Aorta (tissue), 5 donors: ENCODE measurements around the gene INTS15. TPM values are rescaled to one million over a fixed set of nuclear protein-coding genes. Genes with fewer than 3 reads are reported as not detected.

Source experiments
- ATAC-seq: fragments of 200-7000 bp; cut with Tn5 transposase; one replicate; pipeline ENCODE4 v1.9.1; 2022; ENCODE audit warnings: moderate library complexity; ENCODE audit not compliant: low FRiP score
- DNase-seq, 2 donors: peaks; one replicate each; pipeline ENCODE4 v3.0.0-alpha.2; 2020
- H3K27ac ChIP-seq, 2 donors: one replicate each; pipeline ENCODE4 v1.5.1; 2013; ENCODE audit warnings: low read length in 2 of 2, mild to moderate bottlenecking in 2 of 2, moderate library complexity in 2 of 2, control low read depth in 1 of 2, inconsistent platforms in 1 of 2, low read depth in 1 of 2
- H3K27me3 ChIP-seq, 2 donors: one replicate each; pipeline ENCODE4 v1.6.1; 2013; ENCODE audit warnings: control low read depth in 1 of 2, low read length in 1 of 2, mild to moderate bottlenecking in 1 of 2, moderate library complexity in 1 of 2; ENCODE audit not compliant: insufficient read depth in 2 of 2, control insufficient read depth in 1 of 2
- H3K36me3 ChIP-seq, 2 donors: one replicate each; pipeline ENCODE4 v1.6.1; 2013; ENCODE audit warnings: control low read depth in 1 of 2, low read length in 1 of 2, mild to moderate bottlenecking in 1 of 2; ENCODE audit not compliant: insufficient read depth in 2 of 2, control insufficient read depth in 1 of 2
- H3K4me1 ChIP-seq, 2 donors: one replicate each; pipeline ENCODE4 v1.6.1; 2013; ENCODE audit warnings: low read length in 2 of 2, control low read depth in 1 of 2, mild to moderate bottlenecking in 1 of 2, moderate library complexity in 1 of 2; ENCODE audit not compliant: insufficient read depth in 2 of 2, control insufficient read depth in 1 of 2
- H3K4me3 ChIP-seq, 2 donors: one replicate each; pipeline ENCODE4 v1.5.1; 2013; ENCODE audit warnings: low read length in 2 of 2, control low read depth in 1 of 2, mild to moderate bottlenecking in 1 of 2
- H3K9me3 ChIP-seq: one replicate; pipeline ENCODE4 v1.6.1; 2013; ENCODE audit warnings: mild to moderate bottlenecking, low read length; ENCODE audit not compliant: control insufficient read depth
- WGBS, 2 donors: extraction: QIAGEN DNeasy Blood & Tissue Kit; methylation state at CpG; one replicate each; pipeline ENCODE4 v1.1.7; 2013; 5-methylcytosine and 5-hydroxymethylcytosine counted together
- intact Hi-C, 2 donors: fragments of 100-400 bp; cut with DNase I; formaldehyde crosslinking; loops; one replicate each; pipeline versions ENCODE4 v1.14.2 to v1.15.0; 2022
- polyA plus RNA-seq, 2 donors: library from polyadenylated mRNA; stranded (reverse); fragments of 200-250 nt; gene quantifications; one replicate each; pipeline ENCODE4 v1.2.3, GENCODE V29; 2013
- total RNA-seq, 2 donors: library from RNA; stranded (reverse); fragmentation: NEBNext Ultra II Directional; extraction: Animal tissue kit (Norgen Biotek cat#: 25700); gene quantifications; one replicate each; pipeline ENCODE4 v1.2.1, GENCODE V29; 2021
- donor health status: healthy with polysubstance abuse.
- donor health status: Bipolar disorder and iron deficiency.
- donor health status: DM: no; HTN: no; CAD: no.
- donor health status: DM: no; HTN: no; CAD: no.
- donor health status: DM: yes; HTN: yes; CAD: no.

INTS15 gene
- total and polyA plus RNA-seq, 4 donors, result 12.8 to 28.8 (median 24.5) TPM

GRCh38 chr7:6621195-6622133 is 31.6 kb downstream of the INTS15 start:
- Histone ChIP-seq H3K9me3 (no peaks in the 10 kb centered on the region), H3K27ac (no peak overlapping the region), H3K4me1 (no peaks in the 10 kb centered on the region), H3K27me3 (no peaks in the 10 kb centered on the region), H3K36me3 (peaks cover 4 to 12% of the 10 kb centered on the region in 2 donors), H3K4me3 (no peak overlapping the region)
- 92 to 93% methylated on average over 20 of the region's 20 CpGs for WGBS, 2 donors
- DNase-seq, result no peak
- ATAC-seq, result no peak
- intact Hi-C loops, result no loop called here

GRCh38 chr7:6622134-6622710 is 32.4 kb downstream of the INTS15 start:
- Histone ChIP-seq H3K36me3 (peaks cover 4 to 12% of the 10 kb centered on the region in 2 donors), H3K27me3 (no peaks in the 10 kb centered on the region)
- WGBS, 2 donors, result 96 to 97% methylated on average over 51 to 67 of the region's 67 CpGs

GRCh38 chr7:6623589-6624245 is 33.9 kb downstream of the INTS15 start:
- peaks cover 4 to 12% of the 10 kb centered on the region in 2 donors for H3K36me3 ChIP-seq
- H3K27ac ChIP-seq, result no peak overlapping the region
- intact Hi-C loops, result no loop called here
- DNase-seq (no peak), ATAC-seq (no peak)
- H3K4me1 ChIP-seq, result no peaks in the 10 kb centered on the region
- H3K27me3 ChIP-seq, result no peaks in the 10 kb centered on the region
- 80 to 85% methylated on average over 15 of the region's 15 CpGs for WGBS, 2 donors
- no peaks in the 10 kb centered on the region for H3K9me3 ChIP-seq
- no peak overlapping the region for H3K4me3 ChIP-seq

More at GRCh38 chr7:6622134-6622710, 32.4 kb downstream of the INTS15 start:
- Histone ChIP-seq H3K4me1 (no peaks in the 10 kb centered on the region), H3K27ac (no peak overlapping the region), H3K4me3 (no peak overlapping the region), H3K9me3 (no peaks in the 10 kb centered on the region)
- intact Hi-C loops, result no loop called here
- ATAC-seq (no peak), DNase-seq (no peak)

- no peaks in the 10 kb centered on the region for H3K4me1 ChIP-seq
- H3K9me3 ChIP-seq, result no peaks in the 10 kb centered on the region
- intact Hi-C loops, result no loop called here
- ATAC-seq (no peak), DNase-seq (no peak)
- H3K4me3 ChIP-seq, result no peak overlapping the region
- 87 to 90% methylated on average over 3 of the region's 3 CpGs for WGBS, 2 donors
- no peaks in the 10 kb centered on the region for H3K27me3 ChIP-seq
- H3K27ac ChIP-seq, result no peak overlapping the region
- H3K36me3 ChIP-seq, result peaks cover 4 to 12% of the 10 kb centered on the region in 2 donors
Measured at GRCh38 chr7:6624246-6624611, 34.4 kb downstream of the INTS15 start.

- no peak for DNase-seq
- no peak for ATAC-seq
- Histone ChIP-seq H3K27me3 (no peaks in the 10 kb centered on the region), H3K27ac (no peak overlapping the region), H3K36me3 (peaks cover 0 to 3% of the 10 kb centered on the region in 2 donors), H3K4me1 (no peaks in the 10 kb centered on the region), H3K9me3 (no peaks in the 10 kb centered on the region), H3K4me3 (no peak overlapping the region)
- intact Hi-C loops, result no loop called here
- WGBS, 2 donors, result 84 to 87% methylated on average over 6 of the region's 6 CpGs
Measured at GRCh38 chr7:6628045-6628444, 38.2 kb downstream of the INTS15 start.

GRCh38 chr7:6630007-6630849 is 40.4 kb downstream of the INTS15 start:
- no peaks in the 10 kb centered on the region for H3K4me1 ChIP-seq
- H3K4me3 ChIP-seq, result no peak overlapping the region
- DNase-seq (no peak), ATAC-seq (no peak)
- no peak overlapping the region for H3K27ac ChIP-seq
- no peaks in the 10 kb centered on the region for H3K9me3 ChIP-seq
- H3K36me3 ChIP-seq, result no peaks in the 10 kb centered on the region
- H3K27me3 ChIP-seq, result no peaks in the 10 kb centered on the region
- intact Hi-C loops, result no loop called here
- 66 to 72% methylated on average over 11 of the region's 11 CpGs for WGBS, 2 donors

GRCh38 chr7:6631605-6632004 is 41.8 kb downstream of the INTS15 start:
- no peaks in the 10 kb centered on the region for H3K27me3 ChIP-seq
- no peaks in the 10 kb centered on the region for H3K4me1 ChIP-seq
- DNase-seq, result no peak
- no peaks in the 10 kb centered on the region for H3K36me3 ChIP-seq
- 67 to 75% methylated on average over 7 of the region's 7 CpGs for WGBS, 2 donors
- H3K27ac ChIP-seq, result no peak overlapping the region
- H3K4me3 ChIP-seq, result no peak overlapping the region
- no peaks in the 10 kb centered on the region for H3K9me3 ChIP-seq
- intact Hi-C loops, result no loop called here
- ATAC-seq, result no peak

- no peak for DNase-seq
- Histone ChIP-seq H3K27me3 (no peaks in the 10 kb centered on the region), H3K9me3 (no peaks in the 10 kb centered on the region), H3K4me3 (no peak overlapping the region), H3K27ac (no peak overlapping the region), H3K4me1 (no peaks in the 10 kb centered on the region), H3K36me3 (no peaks in the 10 kb centered on the region)
- WGBS, 2 donors, result 78 to 79% methylated on average over 8 of the region's 8 CpGs
- intact Hi-C loops, result no loop called here
- ATAC-seq, result no peak
Measured at GRCh38 chr7:6634021-6634420, 44.2 kb downstream of the INTS15 start.
